ENCODE measurements around the gene KIAA0930.

DNA sequence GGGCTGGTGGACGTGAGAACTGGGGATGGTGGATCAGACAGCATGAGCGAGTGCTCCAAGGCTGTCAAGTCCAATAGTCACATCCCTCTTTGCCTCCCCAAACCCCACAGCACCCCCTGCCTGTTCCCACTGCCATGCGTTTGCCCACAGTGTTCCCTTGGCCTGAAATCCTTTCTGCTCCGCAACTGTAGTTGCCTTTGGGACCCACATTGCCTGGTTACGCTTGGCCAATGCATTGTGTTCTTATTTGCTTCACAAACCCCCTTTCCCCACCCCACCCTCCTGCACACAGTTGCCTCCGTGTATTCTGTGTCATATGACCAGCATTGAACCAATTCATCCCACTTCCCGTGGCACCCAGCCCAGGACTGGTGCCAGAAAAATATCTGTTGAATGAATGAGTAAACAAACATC, 2.1 kb upstream of the KIAA0930 start:
- TF ChIP-seq POLR2A (IDR thresholded peaks at IDR 0.05) (no peak), CTCF (IDR thresholded peaks at IDR 0.05) (no peak)
